Epithelial cell of esophagus (primary cell): Measurements from ENCODE around the gene IL36RN.

Experiments used
- DNase-seq: peaks from one replicate; pipeline ENCODE4 v3.0.0; 2010; ENCODE audit warnings: low read depth
- H3K4me3 ChIP-seq: 2 replicates; pipeline ENCODE4 v1.5.1; 2011; ENCODE audit warnings: mild to moderate bottlenecking, low read length, control low read depth
- TF ChIP-seq, protein P1 (sequence below): IDR thresholded peaks from 2 replicates; pipeline ENCODE4 v1.5.1; 2011; ENCODE audit warnings: low read depth, mild to moderate bottlenecking, low read length, control low read depth, inconsistent platforms; ENCODE audit not compliant: insufficient read depth; ENCODE audit errors: missing control alignments

IL36RN gene

DNA sequence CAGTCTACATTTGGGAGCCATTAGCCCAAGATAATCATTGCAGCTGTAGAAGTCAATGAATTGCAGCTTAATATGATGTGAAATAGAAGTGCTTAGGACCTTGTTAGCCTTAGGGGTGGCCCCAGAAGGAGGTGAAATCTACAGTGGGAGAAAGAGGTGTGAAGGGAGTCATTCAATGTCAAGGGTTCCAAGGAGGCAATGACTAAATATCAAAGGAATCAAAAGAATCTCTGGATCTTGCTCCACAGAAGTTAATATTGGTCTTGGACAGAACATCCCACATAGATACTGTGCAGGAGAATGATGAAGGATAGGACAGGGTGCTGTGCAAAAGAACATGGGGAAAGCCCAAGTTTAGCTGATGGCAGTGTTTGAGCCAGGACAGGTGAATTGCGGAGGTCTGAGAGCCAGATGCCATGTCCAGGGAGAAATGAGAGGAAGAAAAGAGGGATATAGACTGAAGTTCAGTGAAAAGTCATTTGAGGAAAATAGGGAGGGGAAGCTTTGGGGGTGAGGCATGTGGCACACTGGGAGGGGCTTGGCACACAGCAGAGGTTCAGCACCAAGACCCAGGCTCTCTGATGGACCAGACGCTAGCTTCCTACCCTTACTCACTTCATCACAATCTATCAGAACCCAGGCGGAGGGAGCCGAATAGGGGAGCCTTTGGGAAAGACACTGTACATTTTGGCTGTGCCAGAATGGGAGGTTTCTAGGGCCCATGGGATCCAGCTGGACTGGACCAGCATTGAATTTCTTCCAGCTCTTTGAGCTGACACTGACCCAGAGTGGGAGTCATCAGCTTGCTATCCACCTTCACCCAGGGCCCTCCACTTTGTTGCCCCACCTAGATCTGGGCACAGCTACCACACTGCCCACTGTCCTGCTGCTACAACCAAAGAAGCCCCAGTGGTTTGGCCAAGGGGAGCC lies 10.9 kb downstream of the IL36RN start:
- no peak overlapping the region for H3K4me3 ChIP-seq
- no peak for DNase-seq
- TF ChIP-seq, protein P1, sequence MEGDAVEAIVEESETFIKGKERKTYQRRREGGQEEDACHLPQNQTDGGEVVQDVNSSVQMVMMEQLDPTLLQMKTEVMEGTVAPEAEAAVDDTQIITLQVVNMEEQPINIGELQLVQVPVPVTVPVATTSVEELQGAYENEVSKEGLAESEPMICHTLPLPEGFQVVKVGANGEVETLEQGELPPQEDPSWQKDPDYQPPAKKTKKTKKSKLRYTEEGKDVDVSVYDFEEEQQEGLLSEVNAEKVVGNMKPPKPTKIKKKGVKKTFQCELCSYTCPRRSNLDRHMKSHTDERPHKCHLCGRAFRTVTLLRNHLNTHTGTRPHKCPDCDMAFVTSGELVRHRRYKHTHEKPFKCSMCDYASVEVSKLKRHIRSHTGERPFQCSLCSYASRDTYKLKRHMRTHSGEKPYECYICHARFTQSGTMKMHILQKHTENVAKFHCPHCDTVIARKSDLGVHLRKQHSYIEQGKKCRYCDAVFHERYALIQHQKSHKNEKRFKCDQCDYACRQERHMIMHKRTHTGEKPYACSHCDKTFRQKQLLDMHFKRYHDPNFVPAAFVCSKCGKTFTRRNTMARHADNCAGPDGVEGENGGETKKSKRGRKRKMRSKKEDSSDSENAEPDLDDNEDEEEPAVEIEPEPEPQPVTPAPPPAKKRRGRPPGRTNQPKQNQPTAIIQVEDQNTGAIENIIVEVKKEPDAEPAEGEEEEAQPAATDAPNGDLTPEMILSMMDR = no peak

DNA sequence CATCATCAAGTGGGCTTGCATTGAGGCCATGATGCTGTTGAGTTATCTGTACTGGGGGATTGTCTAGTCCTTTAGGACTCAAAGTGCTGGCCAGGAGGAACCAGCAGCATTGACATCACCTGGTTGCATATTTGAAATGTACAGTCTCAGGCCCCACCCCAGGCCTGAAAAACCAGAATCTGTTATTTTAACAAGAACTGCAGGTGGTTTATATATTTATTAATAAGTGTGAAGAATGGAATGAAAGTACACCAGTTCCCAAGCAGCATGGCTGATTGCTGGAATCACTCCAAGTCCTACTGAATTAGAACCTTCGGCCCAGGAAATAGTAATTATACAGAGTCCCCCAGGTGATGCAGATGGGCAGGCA lies 11.6 kb downstream of the IL36RN start:
- peak; percentile 68 for DNase-seq
- no peak overlapping the region for H3K4me3 ChIP-seq
- TF ChIP-seq, protein P1 = no peak

DNA sequence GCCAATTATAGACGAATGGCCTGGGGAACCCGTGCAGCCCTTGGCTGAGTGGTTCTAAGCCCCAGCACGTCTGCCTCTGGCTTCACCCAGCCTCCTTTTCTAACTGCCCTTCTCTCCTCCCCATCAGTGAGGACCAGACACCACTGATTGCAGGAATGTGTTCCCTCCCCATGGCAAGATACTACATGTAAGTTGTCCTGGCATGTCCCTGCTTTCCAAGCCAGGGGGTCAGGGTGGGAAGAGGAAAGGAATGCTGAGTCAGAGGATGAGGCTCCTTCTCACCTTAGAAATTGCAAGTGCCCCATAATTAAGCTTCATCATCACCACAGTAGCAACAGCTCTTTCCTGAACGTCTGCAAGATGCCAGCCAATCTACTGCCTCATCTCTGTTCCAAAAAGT lies 13.6 kb downstream of the IL36RN start:
- H3K4me3 ChIP-seq = no peak overlapping the region
- TF ChIP-seq, protein P1 = no peak
- peak; percentile 98 for DNase-seq

DNA sequence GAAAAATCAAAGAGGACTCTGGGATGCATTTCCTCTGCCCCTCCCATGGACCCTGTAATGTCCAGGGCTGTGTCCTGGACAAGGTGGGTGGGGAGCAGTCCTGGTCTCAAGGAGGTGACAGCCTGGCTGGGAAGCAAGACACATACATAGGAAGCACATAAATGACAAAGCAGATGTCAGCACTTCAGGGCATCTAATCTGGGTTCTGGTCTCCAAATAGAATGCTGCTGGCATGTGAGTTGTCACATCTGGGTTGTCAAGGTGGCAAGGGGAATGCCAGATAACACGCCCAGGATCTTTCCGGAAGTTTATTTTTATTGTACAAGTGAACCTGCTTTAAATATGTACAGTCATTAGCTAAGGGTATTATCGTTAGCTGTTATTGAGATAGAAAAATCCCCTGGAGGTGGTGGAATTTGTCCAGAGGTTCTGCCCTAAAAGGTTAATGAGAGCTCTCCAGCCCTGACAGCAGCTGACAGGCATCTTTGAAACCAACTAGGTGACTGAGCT lies 14.4 kb downstream of the IL36RN start:
- H3K4me3 ChIP-seq = no peak overlapping the region
- TF ChIP-seq, protein P1 = no peak
- DNase-seq = no peak

DNA sequence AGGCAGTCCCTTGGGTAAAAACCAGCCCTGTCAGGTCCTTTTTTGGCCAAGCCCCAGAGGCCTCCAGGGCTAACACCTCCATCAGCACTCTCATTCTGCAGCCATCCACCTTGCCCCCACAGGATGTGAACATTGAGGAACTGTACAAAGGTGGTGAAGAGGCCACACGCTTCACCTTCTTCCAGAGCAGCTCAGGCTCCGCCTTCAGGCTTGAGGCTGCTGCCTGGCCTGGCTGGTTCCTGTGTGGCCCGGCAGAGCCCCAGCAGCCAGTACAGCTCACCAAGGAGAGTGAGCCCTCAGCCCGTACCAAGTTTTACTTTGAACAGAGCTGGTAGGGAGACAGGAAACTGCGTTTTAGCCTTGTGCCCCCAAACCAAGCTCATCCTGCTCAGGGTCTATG lies 16.0 kb downstream of the IL36RN start:
- TF ChIP-seq, protein P1 = no peak
- DNase-seq = no peak

DNA sequence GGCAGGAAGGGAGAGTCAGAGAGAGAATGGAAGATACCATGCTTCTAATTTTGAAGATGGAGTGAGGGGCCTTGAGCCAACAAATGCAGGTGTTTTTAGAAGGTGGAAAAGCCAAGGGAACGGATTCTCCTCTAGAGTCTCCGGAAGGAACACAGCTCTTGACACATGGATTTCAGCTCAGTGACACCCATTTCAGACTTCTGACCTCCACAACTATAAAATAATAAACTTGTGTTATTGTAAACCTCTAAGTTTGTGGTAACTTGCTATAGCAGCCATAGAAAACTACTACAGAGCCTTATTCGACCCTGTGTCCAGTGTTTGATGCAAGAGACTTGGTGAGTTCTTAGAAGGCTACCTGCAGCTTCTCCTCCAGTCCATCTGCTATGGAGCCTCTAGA lies 16.6 kb downstream of the IL36RN start:
- no peak for DNase-seq
- H3K4me3 ChIP-seq = no peak overlapping the region
- TF ChIP-seq, protein P1 = no peak

More for the DNA sequence above, 16.0 kb downstream of the IL36RN start:
- H3K4me3 ChIP-seq = no peak overlapping the region
